Psoas muscle (tissue), 8 donors: ENCODE results near the gene USP46. TPM values are rescaled to one million over a fixed set of nuclear protein-coding genes. Genes with fewer than 3 reads are reported as not detected.

ENCODE experiments used
- ATAC-seq, 4 donors: fragments of 200-7000 bp; cut with Tn5 transposase; one replicate each; pipeline ENCODE4 v1.9.1; 2020; ENCODE audit warnings: moderate library complexity in 3 of 4, mild to moderate bottlenecking in 2 of 4
- DNase-seq, 2 donors: peaks; one replicate each; pipeline ENCODE4 v3.0.0-alpha.2; 2020
- H3K27ac ChIP-seq: fragments of 200-600 bp; one replicate; pipeline ENCODE4 v1.8.0; 2022
- H3K27me3 ChIP-seq, 3 donors: fragments of 200-600 bp in 1 of 3; one replicate each; pipeline versions ENCODE4 v1.6.1 to v1.8.0; 2013 to 2022; ENCODE audit warnings: low read length in 2 of 3, mild to moderate bottlenecking in 2 of 3, moderate library complexity in 1 of 3; ENCODE audit not compliant: insufficient read depth in 3 of 3
- H3K36me3 ChIP-seq, 2 donors: fragments of 200-600 bp in 1 of 2; one replicate each; pipeline versions ENCODE4 v1.6.1 to v1.8.0; 2013 to 2022; ENCODE audit warnings: low read depth in 1 of 2, mild to moderate bottlenecking in 1 of 2, moderate library complexity in 1 of 2; ENCODE audit not compliant: insufficient read depth in 1 of 2
- H3K4me1 ChIP-seq: fragments of 200-600 bp; one replicate; pipeline ENCODE4 v1.8.0; 2022
- H3K4me3 ChIP-seq: fragments of 200-600 bp; one replicate; pipeline ENCODE4 v1.8.0; 2022; ENCODE audit warnings: mild to moderate bottlenecking
- H3K9me3 ChIP-seq: fragments of 200-600 bp; one replicate; pipeline ENCODE4 v1.8.0; 2022
- WGBS, 3 donors: extraction: QIAGEN DNeasy Blood & Tissue Kit; methylation state at CpG; one replicate each; pipeline versions ENCODE4 v1.1.6 to v1.1.7; 2013; 5-methylcytosine and 5-hydroxymethylcytosine counted together
- intact Hi-C, 2 donors: fragments of 100-400 bp; cut with DNase I; formaldehyde crosslinking; loops; one replicate each; pipeline versions ENCODE4 v1.11.0 to v1.14.2; 2022
- polyA plus RNA-seq, 3 donors: library from polyadenylated mRNA; stranded (reverse); fragments of 200-250 nt; gene quantifications; one replicate each; pipeline ENCODE4 v1.2.3, GENCODE V29; 2013
- total RNA-seq, 4 donors: library from RNA; stranded (reverse); fragmentation: NEBNext Ultra II Directional in 2 of 4; extraction: Animal tissue kit (Norgen Biotek cat#: 25700) in 2 of 4; gene quantifications; one replicate each; pipeline versions ENCODE4 v1.2.1 to v1.2.4, GENCODE V29; 2021 to 2023
- TF ChIP-seq, protein P1 (sequence below): fragments of 200-600 bp; IDR thresholded peaks from one replicate; pipeline ENCODE4 v1.8.0; 2022; ENCODE audit warnings: antibody characterized with exemption
- donor health status: healthy with polysubstance abuse.
- donor health status: DM: no; HTN: no; CAD: no; lungs with moderate emphysema.
- donor health status: Bipolar disorder and iron deficiency.
- donor health status: healthy.
- donor health status: DM: yes; HTN: yes; CAD: no.
- donor health status: DM: no; HTN: no; CAD: no.
- donor health status: DM: no; HTN: no; CAD: no.
- donor health status: DM: yes; HTN: yes; CAD: no.

The USP46 gene
- total and polyA plus RNA-seq, 7 donors = 3.0 to 28.2 (median 13.0) TPM

GRCh38 chr4:52657292-52657617 lies 1.8 kb downstream of the USP46 start:
- H3K27me3 ChIP-seq = no peaks in the 10 kb centered on the region
- no peaks in the 10 kb centered on the region for H3K9me3 ChIP-seq
- WGBS, 3 donors = 46 to 64% (median 53%) methylated on average over 8 of the region's 8 CpGs
- TF ChIP-seq, protein P1, sequence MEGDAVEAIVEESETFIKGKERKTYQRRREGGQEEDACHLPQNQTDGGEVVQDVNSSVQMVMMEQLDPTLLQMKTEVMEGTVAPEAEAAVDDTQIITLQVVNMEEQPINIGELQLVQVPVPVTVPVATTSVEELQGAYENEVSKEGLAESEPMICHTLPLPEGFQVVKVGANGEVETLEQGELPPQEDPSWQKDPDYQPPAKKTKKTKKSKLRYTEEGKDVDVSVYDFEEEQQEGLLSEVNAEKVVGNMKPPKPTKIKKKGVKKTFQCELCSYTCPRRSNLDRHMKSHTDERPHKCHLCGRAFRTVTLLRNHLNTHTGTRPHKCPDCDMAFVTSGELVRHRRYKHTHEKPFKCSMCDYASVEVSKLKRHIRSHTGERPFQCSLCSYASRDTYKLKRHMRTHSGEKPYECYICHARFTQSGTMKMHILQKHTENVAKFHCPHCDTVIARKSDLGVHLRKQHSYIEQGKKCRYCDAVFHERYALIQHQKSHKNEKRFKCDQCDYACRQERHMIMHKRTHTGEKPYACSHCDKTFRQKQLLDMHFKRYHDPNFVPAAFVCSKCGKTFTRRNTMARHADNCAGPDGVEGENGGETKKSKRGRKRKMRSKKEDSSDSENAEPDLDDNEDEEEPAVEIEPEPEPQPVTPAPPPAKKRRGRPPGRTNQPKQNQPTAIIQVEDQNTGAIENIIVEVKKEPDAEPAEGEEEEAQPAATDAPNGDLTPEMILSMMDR = no peak
- H3K27ac ChIP-seq = peak overlapping the region; percentile 96
- peak in 1 of 2 donors; percentile 13 for DNase-seq
- no peak for ATAC-seq
- peak overlapping the region; percentile 87 for H3K4me3 ChIP-seq
- intact Hi-C loops = loop anchor here in 1 of 2 donors (5.0 to 10.0 kb wide), 2 partner anchors 55 to 62 kb away; no protein-coding TSS in a partner anchor
- H3K4me1 ChIP-seq = peaks cover 36% of the 10 kb centered on the region
- H3K36me3 ChIP-seq = peaks cover 0 to 6% of the 10 kb centered on the region in 2 donors

GRCh38 chr4:52655506-52655905 lies 3.6 kb downstream of the USP46 start:
- DNase-seq (no peak), ATAC-seq (no peak)
- no peak overlapping the region for H3K27ac ChIP-seq
- no peaks in the 10 kb centered on the region for H3K27me3 ChIP-seq
- H3K4me1 ChIP-seq = peaks cover 36% of the 10 kb centered on the region
- no peak overlapping the region for H3K4me3 ChIP-seq
- intact Hi-C loops = loop anchor here in 1 of 2 donors (5.0 to 10.0 kb wide), 2 partner anchors 57 to 61 kb away; no protein-coding TSS in a partner anchor
- TF ChIP-seq, protein P1 = no peak
- no peaks in the 10 kb centered on the region for H3K36me3 ChIP-seq
- no peaks in the 10 kb centered on the region for H3K9me3 ChIP-seq

DNA sequence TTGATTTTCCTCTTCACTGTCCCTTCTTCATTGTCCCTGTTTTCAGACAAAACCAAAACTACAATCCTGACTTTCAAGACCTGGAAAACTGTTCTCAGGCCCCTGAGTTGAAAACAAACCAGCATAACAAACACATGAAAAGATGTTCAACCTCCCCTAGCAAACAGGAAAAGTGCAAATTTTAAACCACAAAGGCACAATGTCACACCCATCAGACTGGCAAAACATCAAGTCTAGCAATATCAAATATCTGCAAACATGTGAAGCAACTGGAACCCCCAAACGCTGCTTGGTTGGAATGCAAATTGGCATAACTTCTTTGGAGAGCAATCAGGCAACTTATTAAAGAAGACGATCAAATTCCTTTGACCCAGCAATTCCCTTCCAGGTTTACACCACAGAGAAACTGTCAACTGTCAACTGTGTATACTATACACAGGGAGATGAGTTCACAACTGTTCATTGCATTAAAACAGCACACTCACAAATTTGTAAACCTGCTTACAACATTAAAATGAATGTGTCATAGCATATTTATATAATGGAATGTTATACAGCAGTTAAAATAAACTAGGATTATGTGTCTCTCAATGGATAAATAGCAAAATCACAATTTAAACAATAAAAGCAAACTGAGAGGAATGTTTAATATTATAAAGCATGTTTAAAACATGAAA lies 7.0 kb downstream of the USP46 start:
- DNase-seq (no peak), ATAC-seq (peak in 3 of 4 donors; percentile 66 to 84 (median 76))
- WGBS, 3 donors = 16 to 34% (median 20%) methylated on average over 2 of the region's 2 CpGs
- Histone ChIP-seq H3K9me3 (no peaks in the 10 kb centered on the region), H3K4me1 (peaks cover 20% of the 10 kb centered on the region), H3K27me3 (no peaks in the 10 kb centered on the region), H3K4me3 (no peak overlapping the region), H3K27ac (peak overlapping the region; percentile 27), H3K36me3 (no peaks in the 10 kb centered on the region)
- intact Hi-C loops = loop anchor here in 1 of 2 donors (10.0 kb wide), 1 partner anchor 57 kb away; no protein-coding TSS in a partner anchor
- TF ChIP-seq, protein P1 = no peak

GRCh38 chr4:52648836-52649235 lies 10.3 kb downstream of the USP46 start:
- intact Hi-C loops = no loop called here
- H3K4me1 ChIP-seq = peaks cover 23% of the 10 kb centered on the region
- no peak for ATAC-seq

More at GRCh38 chr4:52648836-52649235, 10.3 kb downstream of the USP46 start:
- Histone ChIP-seq H3K9me3 (no peaks in the 10 kb centered on the region), H3K27ac (no peak overlapping the region), H3K36me3 (no peaks in the 10 kb centered on the region), H3K4me3 (no peak overlapping the region), H3K27me3 (no peaks in the 10 kb centered on the region)
- no peak for DNase-seq
- 76 to 86% (median 83%) methylated on average over 1 of the region's 1 CpG for WGBS, 3 donors
- TF ChIP-seq, protein P1 = no peak
